Renal pelvis (tissue), 4 donors: ENCODE results near the gene FICD. TPM values are rescaled to one million over a fixed set of nuclear protein-coding genes. Genes with fewer than 3 reads are reported as not detected.
A peak's percentile ranks its signal among the peaks of the same experiment; 100 is the strongest.

ENCODE experiments used
- DNase-seq: peaks from one replicate; pipeline ENCODE4 v3.0.0-alpha.2; 2013
- polyA plus RNA-seq, 3 donors: library from polyadenylated mRNA; unstranded; fragments of 120-200 nt; gene quantifications; one replicate each; pipeline ENCODE4 v1.2.1, GENCODE V29; 2013; ENCODE audit not compliant: insufficient read length in 3 of 3

Gene FICD
- polyA plus RNA-seq, 3 donors: 3.5 to 5.0 (median 3.9) TPM

GRCh38 chr12:108495054-108495453, 20.0 kb upstream of the FICD start:
- DNase-seq: no peak

GRCh38 chr12:108495823-108496579, 19.1 kb upstream of the FICD start:
- no peak for DNase-seq

- no peak for DNase-seq
Measured at GRCh38 chr12:108498136-108498535, 16.9 kb upstream of the FICD start.

- DNase-seq: no peak
Measured at GRCh38 chr12:108502922-108503321, 12.2 kb upstream of the FICD start.

- DNase-seq: no peak
Measured at GRCh38 chr12:108505129-108505528, 9.9 kb upstream of the FICD start.

- no peak for DNase-seq
Measured at GRCh38 chr12:108507971-108508642, 7.0 kb upstream of the FICD start.

- no peak for DNase-seq
Measured at GRCh38 chr12:108509806-108510205, 5.3 kb upstream of the FICD start.

- DNase-seq: no peak
Measured at GRCh38 chr12:108510836-108511235, 4.2 kb upstream of the FICD start.

- peak; percentile 77 for DNase-seq
Measured at GRCh38 chr12:108511633-108512540, 3.2 kb upstream of the FICD start.

GRCh38 chr12:108514468-108514972, 557 bp upstream of the FICD start:
- no peak for DNase-seq

GRCh38 chr12:108515916-108516315, 839 bp downstream of the FICD start:
- DNase-seq: no peak

GRCh38 chr12:108516511-108517275, 1.6 kb downstream of the FICD start:
- DNase-seq: no peak

- DNase-seq: no peak
Measured at GRCh38 chr12:108517288-108518100, 2.4 kb downstream of the FICD start.

GRCh38 chr12:108518101-108518715, 3.1 kb downstream of the FICD start:
- no peak for DNase-seq

GRCh38 chr12:108518716-108519496, 3.8 kb downstream of the FICD start:
- DNase-seq: no peak

- DNase-seq: no peak
Measured at GRCh38 chr12:108519558-108519957, 4.5 kb downstream of the FICD start.

- DNase-seq: no peak
Measured at GRCh38 chr12:108523365-108523764, 8.3 kb downstream of the FICD start.

- DNase-seq: no peak
Measured at GRCh38 chr12:108525681-108526080, 10.6 kb downstream of the FICD start.

- no peak for DNase-seq
Measured at GRCh38 chr12:108526482-108527165, 11.5 kb downstream of the FICD start.
